Osteoblast (primary cell): ENCODE data around the gene INA. TPM values are rescaled to one million over a fixed set of nuclear protein-coding genes. Genes with fewer than 3 reads are reported as not detected.
A peak's percentile ranks its signal among the peaks of the same experiment; 100 is the strongest.

Experiments used
- DNase-seq: peaks from one replicate; pipeline ENCODE4 v3.0.0; 2011; ENCODE audit warnings: low spot score, mixed read lengths; ENCODE audit not compliant: insufficient read length; ENCODE audit errors: missing footprints
- H2AFZ ChIP-seq: 2 replicates; pipeline ENCODE4 v1.6.0; 2011; ENCODE audit warnings: mild to moderate bottlenecking, low read length
- H3K27ac ChIP-seq: 2 replicates; pipeline ENCODE4 v1.5.1; 2011; ENCODE audit warnings: mild to moderate bottlenecking, low read depth, low read length, moderate library complexity
- H3K27me3 ChIP-seq: 2 replicates; pipeline ENCODE4 v1.6.0; 2012; ENCODE audit warnings: mild to moderate bottlenecking, control low read depth, inconsistent platforms, low read length, moderate library complexity; ENCODE audit not compliant: insufficient read depth
- H3K36me3 ChIP-seq: 2 replicates; pipeline ENCODE4 v1.5.1; 2011; ENCODE audit warnings: mild to moderate bottlenecking, low read length, control low read depth, moderate library complexity; ENCODE audit not compliant: insufficient read depth
- H3K4me1 ChIP-seq: 2 replicates; pipeline ENCODE4 v1.5.1; 2011; ENCODE audit warnings: mild to moderate bottlenecking, low read length, control low read depth, moderate library complexity; ENCODE audit not compliant: insufficient read depth
- H3K4me2 ChIP-seq: 2 replicates; pipeline ENCODE4 v1.6.0; 2011; ENCODE audit warnings: mild to moderate bottlenecking, low read length; ENCODE audit not compliant: insufficient read depth
- H3K4me3 ChIP-seq: fragments of 200-600 bp; sonication (generic); 3 replicates; pipeline ENCODE4 v1.5.1; 2012; ENCODE audit warnings: mild to moderate bottlenecking, low read length, inconsistent platforms; ENCODE audit not compliant: insufficient read depth
- H3K79me2 ChIP-seq: 2 replicates; pipeline ENCODE4 v1.6.0; 2012; ENCODE audit warnings: mild to moderate bottlenecking, low read length, control low read depth, inconsistent platforms; ENCODE audit not compliant: insufficient read depth
- H3K9me3 ChIP-seq: 2 replicates; pipeline ENCODE4 v1.5.1; 2011; ENCODE audit warnings: low read depth, low read length, control low read depth
- H4K20me1 ChIP-seq: 2 replicates; pipeline ENCODE4 v1.6.0; 2012; ENCODE audit warnings: mild to moderate bottlenecking, low read length, control low read depth; ENCODE audit not compliant: insufficient read depth
- small RNA-seq: library from RNA; depleted of rRNA; stranded (forward); fragments of <200 nt; gene quantifications from one replicate; pipeline ENCODE3, GENCODE V24; 2012
- total RNA-seq: library from RNA; depleted of rRNA; stranded (reverse); fragments of >200 nt; gene quantifications from 2 replicates; pipeline ENCODE4 v1.2.3, GENCODE V29; 2012
- TF ChIP-seq, protein P1 (sequence below): IDR thresholded peaks from 2 replicates; pipeline ENCODE4 v1.5.1; 2011; ENCODE audit warnings: mild to moderate bottlenecking, low read depth, low read length, moderate library complexity; ENCODE audit errors: extremely low read depth

INA gene
- total RNA-seq, 1 donor: 0.36 TPM

DNA sequence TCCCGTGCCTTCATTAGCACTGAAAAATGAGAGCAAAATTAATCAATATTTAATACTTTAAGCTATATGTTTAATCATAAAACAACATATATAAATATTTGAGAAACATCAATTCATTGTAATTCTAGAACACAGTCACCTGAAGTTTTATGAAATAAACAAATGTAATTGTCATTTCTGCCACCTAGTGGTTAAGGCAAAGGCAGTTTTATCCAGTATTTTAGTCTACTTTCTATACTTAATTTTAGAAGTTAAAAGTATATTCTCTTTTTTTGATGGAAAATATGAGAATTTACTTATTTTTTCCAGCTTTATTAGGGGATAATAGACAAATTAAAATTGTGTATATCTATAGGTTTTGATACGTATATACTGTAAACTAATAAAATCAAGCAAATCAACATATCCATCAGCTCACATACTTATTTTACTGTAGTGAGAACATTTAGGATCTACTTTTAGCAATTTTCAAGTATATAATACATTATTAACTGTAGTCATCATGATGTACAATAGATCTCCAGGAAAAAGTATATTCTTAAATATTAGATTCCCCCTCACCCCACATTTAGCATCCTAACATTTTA is 57.1 kb downstream of the INA start:
- H2AFZ ChIP-seq: no peak overlapping the region
- H3K27me3 ChIP-seq: no peaks in the 10 kb centered on the region
- DNase-seq: no peak
- H4K20me1 ChIP-seq: peaks cover 4% of the 10 kb centered on the region
- H3K4me3 ChIP-seq: no peak overlapping the region
- H3K79me2 ChIP-seq: no peaks in the 10 kb centered on the region
- H3K36me3 ChIP-seq: peaks cover 30% of the 10 kb centered on the region
- no peaks in the 10 kb centered on the region for H3K4me1 ChIP-seq
- TF ChIP-seq, protein P1, sequence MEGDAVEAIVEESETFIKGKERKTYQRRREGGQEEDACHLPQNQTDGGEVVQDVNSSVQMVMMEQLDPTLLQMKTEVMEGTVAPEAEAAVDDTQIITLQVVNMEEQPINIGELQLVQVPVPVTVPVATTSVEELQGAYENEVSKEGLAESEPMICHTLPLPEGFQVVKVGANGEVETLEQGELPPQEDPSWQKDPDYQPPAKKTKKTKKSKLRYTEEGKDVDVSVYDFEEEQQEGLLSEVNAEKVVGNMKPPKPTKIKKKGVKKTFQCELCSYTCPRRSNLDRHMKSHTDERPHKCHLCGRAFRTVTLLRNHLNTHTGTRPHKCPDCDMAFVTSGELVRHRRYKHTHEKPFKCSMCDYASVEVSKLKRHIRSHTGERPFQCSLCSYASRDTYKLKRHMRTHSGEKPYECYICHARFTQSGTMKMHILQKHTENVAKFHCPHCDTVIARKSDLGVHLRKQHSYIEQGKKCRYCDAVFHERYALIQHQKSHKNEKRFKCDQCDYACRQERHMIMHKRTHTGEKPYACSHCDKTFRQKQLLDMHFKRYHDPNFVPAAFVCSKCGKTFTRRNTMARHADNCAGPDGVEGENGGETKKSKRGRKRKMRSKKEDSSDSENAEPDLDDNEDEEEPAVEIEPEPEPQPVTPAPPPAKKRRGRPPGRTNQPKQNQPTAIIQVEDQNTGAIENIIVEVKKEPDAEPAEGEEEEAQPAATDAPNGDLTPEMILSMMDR: peak; percentile 72
- H3K9me3 ChIP-seq: no peaks in the 10 kb centered on the region
- no peak overlapping the region for H3K4me2 ChIP-seq
- H3K27ac ChIP-seq: no peak overlapping the region

- Histone ChIP-seq H4K20me1 (peaks cover 4% of the 10 kb centered on the region), H2AFZ (no peak overlapping the region), H3K4me1 (no peaks in the 10 kb centered on the region), H3K27ac (no peak overlapping the region), H3K27me3 (no peaks in the 10 kb centered on the region), H3K4me3 (no peak overlapping the region), H3K4me2 (no peak overlapping the region), H3K36me3 (peaks cover 35% of the 10 kb centered on the region), H3K9me3 (no peaks in the 10 kb centered on the region), H3K79me2 (no peaks in the 10 kb centered on the region)
- no peak for DNase-seq
- TF ChIP-seq, protein P1: no peak
Observed at GRCh38 chr10:103334567-103334966, 57.6 kb downstream of the INA start.

- Histone ChIP-seq H3K4me3 (no peak overlapping the region), H4K20me1 (peaks cover 4% of the 10 kb centered on the region), H3K27me3 (no peaks in the 10 kb centered on the region), H3K9me3 (no peaks in the 10 kb centered on the region), H3K4me1 (no peaks in the 10 kb centered on the region), H3K36me3 (peaks cover 24% of the 10 kb centered on the region), H3K79me2 (no peaks in the 10 kb centered on the region), H2AFZ (no peak overlapping the region), H3K27ac (no peak overlapping the region), H3K4me2 (no peak overlapping the region)
- DNase-seq: no peak
- TF ChIP-seq, protein P1: no peak
Observed at GRCh38 chr10:103336370-103336769, 59.4 kb downstream of the INA start.

Small RNA genes lying within 50 kb of the gene (small RNA-seq; reads per million reads assigned to genes)
- not detected for gene RNU11-3P

Other genes with a start within 250 kb of the INA start
- 94.1 and 96.9 TPM in 2 replicates for gene NT5C2, start 83.9 kb upstream of the INA start, total RNA-seq
- gene RPEL1, start 31.3 kb upstream of the INA start, total RNA-seq: 0.29 and 0.36 TPM in 2 replicates
- gene PCGF6, start 74.0 kb downstream of the INA start, total RNA-seq: 16.6 and 18.9 TPM in 2 replicates
- 3.3 and 3.8 TPM in 2 replicates for gene TAF5, start 90.8 kb downstream of the INA start, total RNA-seq
- gene ATP5MK, start 119.3 kb downstream of the INA start, total RNA-seq: 145 and 163 TPM in 2 replicates
- gene PDCD11, start 119.5 kb downstream of the INA start, total RNA-seq: 18.8 and 19.2 TPM in 2 replicates
- gene CALHM2, start 175.2 kb downstream of the INA start, total RNA-seq: 54.6 and 56.3 TPM in 2 replicates
- not detected in 2 replicates for gene CALHM1, start 181.8 kb downstream of the INA start, total RNA-seq
- gene CALHM3, start 202.1 kb downstream of the INA start, total RNA-seq: not detected in 2 replicates
- gene NEURL1, start 216.6 kb downstream of the INA start, total RNA-seq: under 0.01 TPM in 1 of 2 replicates, not detected in the other